ENCODE data around the gene PRKN. TPM values are rescaled to one million over a fixed set of nuclear protein-coding genes. Genes with fewer than 3 reads are reported as not detected.

PRKN gene
- total RNA-seq, 1 donor from 2014 or later: 2.6 TPM

DNA sequence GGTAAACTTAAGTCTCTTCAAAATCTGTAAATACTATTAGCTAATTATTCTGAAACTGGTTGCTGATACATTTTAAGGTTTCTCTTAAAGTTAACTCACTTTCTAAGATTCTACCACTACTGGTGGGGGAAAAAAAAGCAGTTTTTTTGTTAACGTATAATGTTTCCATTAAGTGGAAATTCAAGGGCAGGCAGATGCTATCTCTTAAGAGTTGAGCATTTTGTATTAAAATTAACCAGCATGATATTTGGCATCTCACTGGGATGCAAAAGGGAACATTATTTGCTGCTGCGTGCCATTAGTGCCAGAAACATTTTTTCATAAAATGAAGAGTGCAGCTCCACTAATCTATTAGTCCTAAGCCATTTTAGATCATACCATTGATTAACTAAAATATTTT lies 246.2 kb downstream of the PRKN start:
- DNase-seq (ENCODE audit: low spot score in 2 of 2): no peak
- TF ChIP-seq, protein P1, sequence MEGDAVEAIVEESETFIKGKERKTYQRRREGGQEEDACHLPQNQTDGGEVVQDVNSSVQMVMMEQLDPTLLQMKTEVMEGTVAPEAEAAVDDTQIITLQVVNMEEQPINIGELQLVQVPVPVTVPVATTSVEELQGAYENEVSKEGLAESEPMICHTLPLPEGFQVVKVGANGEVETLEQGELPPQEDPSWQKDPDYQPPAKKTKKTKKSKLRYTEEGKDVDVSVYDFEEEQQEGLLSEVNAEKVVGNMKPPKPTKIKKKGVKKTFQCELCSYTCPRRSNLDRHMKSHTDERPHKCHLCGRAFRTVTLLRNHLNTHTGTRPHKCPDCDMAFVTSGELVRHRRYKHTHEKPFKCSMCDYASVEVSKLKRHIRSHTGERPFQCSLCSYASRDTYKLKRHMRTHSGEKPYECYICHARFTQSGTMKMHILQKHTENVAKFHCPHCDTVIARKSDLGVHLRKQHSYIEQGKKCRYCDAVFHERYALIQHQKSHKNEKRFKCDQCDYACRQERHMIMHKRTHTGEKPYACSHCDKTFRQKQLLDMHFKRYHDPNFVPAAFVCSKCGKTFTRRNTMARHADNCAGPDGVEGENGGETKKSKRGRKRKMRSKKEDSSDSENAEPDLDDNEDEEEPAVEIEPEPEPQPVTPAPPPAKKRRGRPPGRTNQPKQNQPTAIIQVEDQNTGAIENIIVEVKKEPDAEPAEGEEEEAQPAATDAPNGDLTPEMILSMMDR (IDR thresholded peaks at IDR 0.05): no peak
- Histone ChIP-seq H3K36me3 (no peaks in the 10 kb centered on the region), H3K4me1 (no peaks in the 10 kb centered on the region), H3K9me3 (no peaks in the 10 kb centered on the region), H3K4me3 (no peak overlapping the region), H3K27me3 (no peaks in the 10 kb centered on the region), H3K27ac (no peak overlapping the region)
- intact Hi-C loops (cut with DNase I): no loop called here

- Histone ChIP-seq H3K4me3 (no peak overlapping the region), H3K4me1 (no peaks in the 10 kb centered on the region), H3K36me3 (no peaks in the 10 kb centered on the region), H3K27ac (no peak overlapping the region), H3K27me3 (no peaks in the 10 kb centered on the region), H3K9me3 (no peaks in the 10 kb centered on the region)
- intact Hi-C loops (cut with DNase I): no loop called here
- no peak for DNase-seq (ENCODE audit: low spot score in 2 of 2)
- TF ChIP-seq, protein P1 (IDR thresholded peaks at IDR 0.05): no peak
Measured at GRCh38 chr6:162478192-162478671, 249.3 kb downstream of the PRKN start.

DNA sequence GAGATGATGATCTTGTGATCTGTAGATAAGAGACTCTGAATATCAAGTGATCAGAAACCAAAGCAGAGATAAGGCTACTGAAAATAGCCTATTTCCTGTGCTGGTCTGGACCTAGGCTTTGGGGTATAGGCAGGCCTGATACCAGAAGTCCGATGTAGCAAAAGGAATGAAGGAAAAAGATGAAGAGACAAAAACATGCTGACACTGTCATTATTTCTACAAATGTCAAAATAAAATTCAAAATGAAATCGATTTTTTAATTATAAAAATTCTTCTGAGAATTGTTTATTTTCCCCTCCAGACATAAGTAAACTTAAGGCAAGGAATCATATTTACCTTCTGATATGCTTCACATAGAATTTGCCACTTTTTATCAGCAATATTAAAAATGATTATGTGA lies 252.8 kb downstream of the PRKN start:
- Histone ChIP-seq H3K27ac (no peak overlapping the region), H3K4me1 (no peaks in the 10 kb centered on the region), H3K9me3 (no peaks in the 10 kb centered on the region), H3K36me3 (no peaks in the 10 kb centered on the region), H3K4me3 (no peak overlapping the region), H3K27me3 (no peaks in the 10 kb centered on the region)
- no peak for DNase-seq (ENCODE audit: low spot score in 2 of 2)
- TF ChIP-seq, protein P1 (IDR thresholded peaks at IDR 0.05): no peak
- intact Hi-C loops (cut with DNase I): no loop called here

GRCh38 chr6:162471842-162472241 lies 255.7 kb downstream of the PRKN start:
- no peaks in the 10 kb centered on the region for H3K27me3 ChIP-seq
- intact Hi-C loops (cut with DNase I): no loop called here
- no peaks in the 10 kb centered on the region for H3K9me3 ChIP-seq
- TF ChIP-seq, protein P1 (IDR thresholded peaks at IDR 0.05): no peak
- no peak overlapping the region for H3K27ac ChIP-seq
- no peaks in the 10 kb centered on the region for H3K36me3 ChIP-seq
- no peak for DNase-seq (ENCODE audit: low spot score in 2 of 2)
- no peaks in the 10 kb centered on the region for H3K4me1 ChIP-seq
- no peak overlapping the region for H3K4me3 ChIP-seq

GRCh38 chr6:162468326-162468725 lies 259.2 kb downstream of the PRKN start:
- intact Hi-C loops (cut with DNase I): no loop called here
- Histone ChIP-seq H3K27me3 (no peaks in the 10 kb centered on the region), H3K9me3 (no peaks in the 10 kb centered on the region), H3K4me3 (no peak overlapping the region), H3K36me3 (no peaks in the 10 kb centered on the region), H3K4me1 (no peaks in the 10 kb centered on the region), H3K27ac (no peak overlapping the region)
- TF ChIP-seq, protein P1 (IDR thresholded peaks at IDR 0.05): no peak
- DNase-seq (ENCODE audit: low spot score in 2 of 2): no peak

- Histone ChIP-seq H3K27ac (no peak overlapping the region), H3K36me3 (no peaks in the 10 kb centered on the region), H3K9me3 (no peaks in the 10 kb centered on the region), H3K27me3 (no peaks in the 10 kb centered on the region), H3K4me3 (no peak overlapping the region), H3K4me1 (no peaks in the 10 kb centered on the region)
- TF ChIP-seq, protein P1 (IDR thresholded peaks at IDR 0.05): no peak
- DNase-seq (ENCODE audit: low spot score in 2 of 2): no peak
- intact Hi-C loops (cut with DNase I): no loop called here
Measured at GRCh38 chr6:162467679-162468078, 259.9 kb downstream of the PRKN start.
